Measurements from ENCODE around the gene NRP1. TPM values are rescaled to one million over a fixed set of nuclear protein-coding genes. Genes with fewer than 3 reads are reported as not detected.

Gene NRP1
- total RNA-seq, 1 donor from 2014 or later, result 100 TPM

GRCh38 chr10:33129996-33130386 lies 204.5 kb downstream of the NRP1 start:
- TF ChIP-seq CTCF (IDR thresholded peaks at IDR 0.05; ENCODE audit: partially characterized antibody, unreplicated experiment), result no peak
- Mint-ChIP-seq H3K27ac (ENCODE audit: unreplicated experiment) (peak overlapping the region; percentile 86), H3K9me3 (ENCODE audit: unreplicated experiment) (peaks cover 2% of the 10 kb centered on the region), H3K4me3 (ENCODE audit: unreplicated experiment) (no peak overlapping the region), H3K4me1 (ENCODE audit: low read depth, unreplicated experiment) (peaks cover 13% of the 10 kb centered on the region), H3K36me3 (ENCODE audit: unreplicated experiment) (peaks cover 6% of the 10 kb centered on the region), H3K27me3 (ENCODE audit: unreplicated experiment) (no peaks in the 10 kb centered on the region)
- peak; percentile 25 for DNase-seq

GRCh38 chr10:33129141-33129995 lies 205.1 kb downstream of the NRP1 start:
- no peak overlapping the region for H3K4me3 Mint-ChIP-seq (ENCODE audit: unreplicated experiment)
- H3K36me3 Mint-ChIP-seq (ENCODE audit: unreplicated experiment), result peaks cover 6% of the 10 kb centered on the region
- H3K4me1 Mint-ChIP-seq (ENCODE audit: low read depth, unreplicated experiment), result peaks cover 13% of the 10 kb centered on the region
- TF ChIP-seq CTCF (IDR thresholded peaks at IDR 0.05; ENCODE audit: partially characterized antibody, unreplicated experiment), result no peak
- no peaks in the 10 kb centered on the region for H3K27me3 Mint-ChIP-seq (ENCODE audit: unreplicated experiment)
- H3K9me3 Mint-ChIP-seq (ENCODE audit: unreplicated experiment), result peaks cover 2% of the 10 kb centered on the region
- peak overlapping the region; percentile 86 for H3K27ac Mint-ChIP-seq (ENCODE audit: unreplicated experiment)
- no peak for DNase-seq

- no peak for DNase-seq
- Mint-ChIP-seq H3K27me3 (ENCODE audit: unreplicated experiment) (no peaks in the 10 kb centered on the region), H3K4me1 (ENCODE audit: low read depth, unreplicated experiment) (peaks cover 13% of the 10 kb centered on the region), H3K4me3 (ENCODE audit: unreplicated experiment) (no peak overlapping the region), H3K36me3 (ENCODE audit: unreplicated experiment) (peaks cover 6% of the 10 kb centered on the region), H3K27ac (ENCODE audit: unreplicated experiment) (no peak overlapping the region), H3K9me3 (ENCODE audit: unreplicated experiment) (peaks cover 2% of the 10 kb centered on the region)
- TF ChIP-seq CTCF (IDR thresholded peaks at IDR 0.05; ENCODE audit: partially characterized antibody, unreplicated experiment), result no peak
These were observed 206.8 kb downstream of the NRP1 start for GRCh38 chr10:33127622-33128021.
